G401 (cell line): ENCODE data around the gene DRD4. TPM values are rescaled to one million over a fixed set of nuclear protein-coding genes. Genes with fewer than 3 reads are reported as not detected.
"Not testable (repeated sequence)": the region's sequence is repeated elsewhere in the genome, so short reads cannot be mapped to it uniquely, and the experiment has no call there.

ENCODE experiments used
- DNase-seq: peaks from one replicate; pipeline ENCODE4 v3.0.0-alpha.2; 2015; ENCODE audit warnings: low spot score
- in situ Hi-C: cut with HindIII; loops from 2 replicates; pipeline ENCODE4 v1.10.0; 2016; ENCODE audit warnings: low sequenced_read_pairs, mixed read lengths
- total RNA-seq: library from RNA; depleted of rRNA; stranded (reverse); fragments of >200 nt; shearing (Covaris generic); gene quantifications from 2 replicates; pipeline ENCODE4 v1.2.3, GENCODE V29; 2014

Gene DRD4
- total RNA-seq, 1 experiment from 2014 or later = not detected

DNA sequence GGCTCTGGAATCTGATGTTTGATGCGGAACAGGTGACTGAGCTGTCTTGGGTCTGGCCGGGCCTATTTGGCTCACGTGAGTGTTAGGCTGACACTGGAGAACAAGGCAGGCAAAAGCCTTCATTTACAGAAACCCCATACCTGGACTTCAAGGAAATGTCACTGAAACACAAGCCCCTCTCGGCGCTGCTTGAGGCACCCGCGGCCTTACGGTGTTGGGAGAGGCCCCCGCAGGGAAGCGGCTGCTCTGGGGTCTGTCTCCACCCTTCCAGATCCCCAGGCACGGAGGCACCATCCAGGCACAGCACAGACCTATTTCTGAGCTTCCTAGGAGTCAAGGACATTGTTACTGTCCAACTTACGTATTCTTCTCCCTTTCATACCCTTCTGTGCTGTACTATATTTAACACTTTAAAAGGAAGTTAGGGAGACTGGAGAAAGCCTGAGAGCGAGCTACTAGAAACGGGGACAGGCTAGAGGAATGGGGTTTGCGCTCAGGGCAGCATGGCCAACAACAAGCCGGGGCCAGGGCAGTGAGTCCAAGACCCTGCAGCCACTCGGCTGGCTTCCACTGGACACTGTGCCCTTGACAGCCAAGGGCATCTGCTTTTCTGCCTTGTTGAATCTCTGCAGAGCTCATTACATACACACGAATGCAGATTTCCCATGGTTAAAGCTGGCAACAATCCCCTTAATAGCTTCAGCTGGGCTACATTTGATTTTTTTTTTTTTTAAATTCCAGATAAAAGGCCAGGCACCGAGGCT, 23.8 kb downstream of the DRD4 start:
- in situ Hi-C loops = loop anchor here (25.0 kb wide), 1 partner anchor 101 kb away; no protein-coding TSS in a partner anchor
- peak; percentile 71 for DNase-seq

DNA sequence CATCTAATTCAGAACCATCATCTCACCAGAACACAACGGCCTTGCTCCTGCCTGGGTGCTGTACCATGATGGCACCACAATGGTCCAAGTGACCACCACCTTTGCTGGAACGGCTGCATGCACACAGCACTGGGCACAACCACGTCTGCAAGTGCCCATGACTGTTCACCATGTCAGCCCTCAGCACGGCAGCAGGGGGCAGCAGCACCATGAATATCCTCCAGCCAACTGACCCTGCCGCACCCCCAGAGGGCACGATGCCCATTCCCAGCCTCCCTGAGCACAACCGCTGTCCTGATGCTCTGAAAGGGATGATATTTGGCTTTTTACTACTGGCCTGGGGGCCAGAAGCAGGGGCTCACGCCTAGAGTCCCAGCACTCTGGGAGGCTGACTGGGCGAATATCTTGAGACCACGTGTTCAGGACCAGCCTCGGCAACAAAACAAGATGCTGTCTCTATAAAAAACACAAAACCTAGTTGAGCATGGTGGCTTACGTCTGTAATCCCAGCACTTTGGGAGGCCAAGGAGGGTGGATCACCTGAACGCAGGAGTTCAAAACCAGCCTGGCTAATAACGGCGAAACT, 25.7 kb downstream of the DRD4 start:
- in situ Hi-C loops = loop anchor here (25.0 kb wide), 1 partner anchor 100 kb away; no protein-coding TSS in a partner anchor
- DNase-seq = peak; percentile 61

DNA sequence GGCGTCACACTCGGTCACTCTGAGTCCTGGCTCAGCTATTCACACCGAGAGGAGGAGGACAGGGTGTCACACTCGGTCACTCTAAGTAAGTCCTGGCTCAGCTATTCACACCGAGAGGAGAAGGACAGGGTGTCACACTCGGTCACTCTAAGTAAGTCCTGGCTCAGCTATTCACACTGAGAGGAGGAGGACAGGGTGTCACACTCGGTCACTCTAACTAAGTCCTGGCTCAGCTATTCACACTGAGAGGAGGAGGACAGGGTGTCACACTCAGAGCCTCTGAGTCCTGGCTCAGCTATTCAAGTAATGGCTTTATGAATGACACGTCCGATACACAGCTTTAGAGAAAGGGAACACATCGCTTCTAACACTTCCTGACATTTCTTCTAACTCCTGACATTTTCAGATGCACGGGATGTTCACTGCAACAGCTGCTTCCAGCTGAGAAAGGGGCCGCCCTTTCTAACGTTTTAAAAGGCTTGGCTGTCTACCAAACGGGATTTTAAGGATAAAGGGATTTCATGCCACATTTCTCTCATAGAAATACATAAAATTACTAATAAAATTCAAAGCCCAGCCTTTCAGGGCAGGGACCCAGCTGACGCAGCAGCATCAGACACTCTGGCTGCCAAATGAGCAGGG, 28.1 kb downstream of the DRD4 start:
- in situ Hi-C loops = loop anchor here (25.0 kb wide), 1 partner anchor 97 kb away; no protein-coding TSS in a partner anchor
- DNase-seq = no peak

DNA sequence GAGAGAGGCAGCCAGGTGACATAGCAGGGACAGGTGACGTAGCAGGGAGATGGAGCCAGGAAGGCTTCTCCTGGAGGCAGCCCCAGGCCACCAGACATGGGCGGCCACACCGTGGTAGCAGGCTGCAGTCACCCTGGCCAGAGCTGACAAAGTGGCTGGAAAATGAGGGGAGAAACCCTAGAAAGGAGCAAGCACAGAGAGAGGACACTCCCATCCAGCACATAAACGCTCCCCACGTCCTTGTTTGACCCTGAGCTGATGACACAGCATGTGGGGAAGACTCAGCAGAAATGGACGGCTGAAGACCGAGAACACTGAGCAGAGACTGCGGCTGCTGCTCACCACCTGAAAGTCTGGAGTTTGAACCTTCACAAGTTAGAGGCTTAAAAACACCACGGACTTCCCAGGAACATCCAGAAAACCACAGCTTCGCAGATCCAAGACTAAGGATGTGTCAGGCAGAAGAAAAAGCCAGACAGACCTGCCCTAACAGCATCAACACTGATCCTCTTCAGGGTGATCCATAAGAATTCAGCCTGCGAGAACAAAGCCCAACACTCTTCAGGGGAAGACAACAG, 28.7 kb downstream of the DRD4 start:
- DNase-seq = peak; percentile 91
- in situ Hi-C loops = loop anchor here (25.0 kb wide), 1 partner anchor 97 kb away; no protein-coding TSS in a partner anchor

DNA sequence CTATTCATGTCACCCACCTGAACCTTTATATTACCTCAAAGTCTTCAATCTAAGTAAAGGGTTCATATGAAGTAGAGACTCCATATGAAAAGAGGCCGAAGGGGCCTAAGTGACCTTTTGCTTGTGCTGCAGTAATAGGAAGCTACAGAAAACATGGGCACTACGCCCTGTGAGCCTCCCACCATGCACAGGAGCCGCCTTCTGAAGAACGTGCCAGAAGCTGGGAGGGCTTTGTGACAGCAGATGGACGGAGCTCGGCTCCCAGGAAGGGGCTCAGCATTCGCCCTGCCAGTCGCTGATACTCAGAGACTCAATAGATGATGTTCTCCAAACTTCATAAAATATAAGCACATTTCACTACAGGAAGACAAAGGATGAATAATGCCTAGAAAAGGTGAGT, 36.8 kb downstream of the DRD4 start:
- DNase-seq = peak; percentile 71
- in situ Hi-C loops = loop anchor here (25.0 kb wide), 1 partner anchor 88 kb away; no protein-coding TSS in a partner anchor

DNA sequence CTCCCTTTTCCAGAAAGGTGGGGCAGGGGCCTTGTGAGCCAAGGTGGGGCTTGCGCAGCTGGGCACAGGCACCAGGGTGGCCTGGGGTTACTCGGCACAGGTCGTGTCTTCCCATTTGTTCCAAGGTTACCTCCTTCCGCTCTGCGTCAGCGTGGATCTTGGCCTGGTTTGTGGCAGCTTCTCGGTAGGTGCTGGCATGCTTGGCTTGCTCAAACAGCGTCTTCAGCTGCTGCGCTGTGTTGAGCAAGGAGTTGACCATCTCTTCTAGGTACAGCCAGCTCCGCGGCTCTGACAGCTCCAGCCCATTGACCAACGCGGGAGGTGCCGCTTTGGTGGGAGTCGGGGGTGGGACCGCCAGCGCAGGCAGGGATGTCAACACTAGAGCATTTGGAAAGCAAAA, 37.3 kb downstream of the DRD4 start:
- peak; percentile 86 for DNase-seq
- in situ Hi-C loops = loop anchor here (25.0 kb wide), 1 partner anchor 88 kb away; no protein-coding TSS in a partner anchor

DNA sequence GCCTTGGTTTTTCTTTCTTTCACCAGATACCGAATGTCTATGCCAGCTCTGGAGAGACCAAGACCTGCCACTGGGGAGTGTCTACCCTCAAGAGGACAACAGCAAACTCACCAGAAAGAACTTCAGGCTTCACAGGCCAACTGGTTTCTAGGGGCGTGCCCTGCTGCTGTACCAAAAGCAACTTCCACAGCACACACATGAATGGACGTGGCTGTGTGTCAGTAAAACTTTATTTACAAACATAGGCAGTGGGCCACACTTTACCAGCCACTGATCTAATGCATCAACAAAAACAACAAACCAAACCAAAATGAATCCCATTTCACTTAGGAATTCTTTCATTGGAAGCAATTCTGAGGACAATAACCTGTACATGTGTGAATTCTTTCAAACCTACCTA, 41.2 kb downstream of the DRD4 start:
- no peak for DNase-seq
- in situ Hi-C loops = no loop called here

DNA sequence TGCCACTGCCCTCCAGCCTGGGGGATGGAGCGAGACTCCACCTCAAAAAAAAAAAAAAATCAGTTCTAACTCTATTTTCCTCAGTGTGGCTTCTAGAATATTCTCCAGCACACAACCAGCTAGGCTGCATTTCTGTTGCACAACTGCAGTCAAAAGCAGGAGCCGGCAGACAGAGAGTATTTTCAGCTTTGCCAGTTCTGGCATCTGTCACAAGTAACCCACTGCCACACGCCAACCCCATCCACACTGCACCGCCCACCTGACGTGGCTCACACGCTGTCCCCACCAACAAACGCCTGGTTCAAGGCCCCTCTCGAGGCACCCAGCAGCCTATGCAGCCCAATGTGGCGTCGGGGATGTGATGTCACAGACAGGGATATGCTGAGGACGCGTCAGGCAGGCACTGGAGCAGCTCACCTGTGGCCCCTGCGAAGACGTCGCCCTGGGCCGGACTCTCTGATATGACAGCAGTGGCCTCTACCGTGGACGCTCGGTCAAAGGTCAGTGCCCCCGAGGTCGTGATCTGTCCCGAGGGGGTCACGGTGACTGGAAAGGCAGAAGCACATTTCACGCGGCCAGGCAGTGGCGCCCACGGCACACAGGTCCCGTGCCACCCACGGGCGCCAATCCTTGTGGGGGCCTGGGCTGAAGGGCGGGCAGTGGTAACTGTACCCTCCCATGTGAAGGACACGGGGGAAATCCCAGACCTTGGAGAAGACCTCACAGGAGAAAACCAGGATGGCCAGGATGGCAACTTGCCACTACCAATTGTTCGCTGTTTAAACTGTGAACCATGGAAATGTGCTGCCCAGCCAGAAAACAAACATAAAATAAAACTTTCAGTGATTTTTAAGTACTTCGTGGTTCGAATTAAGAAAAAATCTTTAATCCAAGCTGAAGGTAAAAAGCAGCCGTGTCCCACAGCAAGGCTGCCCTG, 42.5 kb downstream of the DRD4 start:
- no peak for DNase-seq
- in situ Hi-C loops = no loop called here

DNA sequence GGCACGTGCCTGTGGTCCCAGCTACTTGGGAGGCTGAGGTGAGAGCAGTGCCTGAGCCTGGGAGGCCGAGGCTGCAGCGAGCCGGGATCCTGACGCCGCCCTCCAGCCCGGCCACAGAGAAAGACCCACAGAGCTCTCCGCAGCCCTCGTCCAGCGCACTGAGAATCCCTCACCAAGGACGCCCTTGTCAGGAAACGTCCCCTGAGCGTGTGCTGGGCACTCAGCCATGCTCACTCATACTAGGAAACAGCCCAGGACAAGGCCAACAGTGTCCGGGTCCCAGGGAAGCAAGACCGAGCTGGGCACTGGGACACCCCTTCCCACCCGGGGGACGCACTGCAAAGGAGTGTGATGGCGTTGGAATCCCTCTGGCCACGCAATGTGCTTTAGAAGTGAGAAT, 43.4 kb downstream of the DRD4 start:
- in situ Hi-C loops = no loop called here
- no peak for DNase-seq

DNA sequence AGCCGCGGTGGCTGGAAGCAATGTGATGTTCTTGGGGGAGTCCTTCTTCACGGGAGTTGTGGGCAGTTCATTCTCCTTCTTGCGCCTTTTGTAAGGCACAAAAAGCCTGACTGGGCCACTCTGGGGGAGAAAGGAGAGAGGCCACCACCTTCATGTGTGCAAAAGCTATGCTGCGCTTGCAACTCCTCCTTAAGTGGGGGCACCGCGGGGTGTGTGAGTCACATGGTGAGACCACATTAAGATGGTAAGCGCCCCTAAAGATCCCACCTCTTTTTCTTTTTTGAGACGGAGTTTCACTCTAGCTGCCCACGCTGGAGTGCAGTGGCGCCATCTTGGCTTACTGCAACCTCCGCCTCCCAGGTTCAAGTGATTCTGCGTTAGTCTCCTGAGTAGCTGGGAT, 43.9 kb downstream of the DRD4 start:
- in situ Hi-C loops = no loop called here
- DNase-seq = no peak

DNA sequence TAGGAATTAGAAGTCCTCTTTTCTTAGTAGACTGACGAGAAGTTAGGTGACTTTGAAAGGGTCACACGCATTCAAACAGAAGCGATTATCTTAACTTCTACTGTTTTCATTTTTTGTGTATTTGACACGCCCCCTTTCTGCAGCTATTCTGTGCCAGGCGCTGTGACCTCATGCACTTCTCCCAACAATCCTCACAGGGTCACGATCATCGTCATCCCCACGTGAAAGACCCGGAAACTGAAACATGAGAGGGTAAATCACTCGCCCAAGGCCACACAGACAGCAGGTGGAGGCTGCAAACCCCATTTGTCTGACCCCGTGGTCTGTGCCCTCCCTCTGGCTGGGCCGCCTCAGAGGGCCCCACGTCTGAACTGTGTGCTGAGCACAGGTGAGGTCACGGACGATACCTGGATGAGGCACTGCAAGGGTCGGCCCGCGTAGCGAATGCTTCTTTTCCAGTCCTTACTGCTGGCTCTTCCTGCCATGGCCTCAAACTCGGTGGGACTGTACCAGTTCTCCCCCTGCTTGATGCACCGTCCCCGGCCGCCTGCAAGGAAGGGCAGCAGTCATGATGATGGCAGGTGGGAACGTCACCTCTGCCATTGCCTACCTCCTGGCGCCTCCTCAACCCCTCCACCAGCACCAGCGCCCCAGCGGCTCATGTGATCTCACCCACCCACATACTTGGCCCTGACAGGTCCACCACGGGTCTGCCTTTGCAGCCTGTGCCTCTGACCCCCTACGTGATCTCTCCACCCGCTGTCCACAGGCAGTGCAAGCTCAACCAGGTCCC, 49.6 kb downstream of the DRD4 start:
- no peak for DNase-seq

DNA sequence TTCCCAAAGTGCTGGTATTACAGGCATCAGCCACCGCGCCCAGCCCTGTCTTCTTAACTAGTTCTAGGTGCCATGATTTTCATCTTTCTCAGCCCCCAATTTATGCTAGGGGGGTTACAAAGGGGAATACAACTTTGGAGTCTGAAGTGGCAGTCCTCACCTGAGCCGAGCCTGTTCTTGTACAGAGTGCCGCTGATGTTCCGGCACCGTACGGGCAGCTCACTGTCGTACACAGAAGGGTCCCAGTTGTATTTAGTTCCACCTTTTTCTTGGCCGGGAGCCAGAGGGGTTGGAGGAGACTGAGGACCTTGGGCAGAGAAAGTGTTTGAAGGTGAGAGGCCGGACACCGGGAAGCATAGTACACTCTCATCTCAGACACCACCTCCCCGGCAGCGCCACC, 50.7 kb downstream of the DRD4 start:
- in situ Hi-C loops = no loop called here
- no peak for DNase-seq

More for the DNA sequence above, 49.6 kb downstream of the DRD4 start:
- in situ Hi-C loops = no loop called here

DNA sequence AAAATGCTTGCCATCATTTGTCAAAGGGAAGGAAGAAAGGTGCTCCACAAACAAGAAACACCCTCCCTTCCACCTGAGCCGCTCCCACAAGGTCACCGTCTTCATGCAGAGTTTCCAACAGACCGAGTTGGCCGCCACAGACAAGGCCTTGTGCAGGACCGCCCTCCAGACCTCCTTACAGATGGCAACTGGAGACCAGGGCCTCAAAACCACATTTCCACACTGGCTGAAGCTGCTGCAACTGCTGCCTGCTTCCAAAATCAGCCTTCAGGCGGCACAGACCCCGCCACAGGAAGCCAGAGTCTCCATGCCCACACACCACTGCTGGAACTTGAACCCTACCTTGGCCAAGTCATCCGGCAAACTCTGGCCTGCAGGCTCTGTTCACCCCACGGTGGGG, 51.6 kb downstream of the DRD4 start:
- in situ Hi-C loops = no loop called here
- no peak for DNase-seq

DNA sequence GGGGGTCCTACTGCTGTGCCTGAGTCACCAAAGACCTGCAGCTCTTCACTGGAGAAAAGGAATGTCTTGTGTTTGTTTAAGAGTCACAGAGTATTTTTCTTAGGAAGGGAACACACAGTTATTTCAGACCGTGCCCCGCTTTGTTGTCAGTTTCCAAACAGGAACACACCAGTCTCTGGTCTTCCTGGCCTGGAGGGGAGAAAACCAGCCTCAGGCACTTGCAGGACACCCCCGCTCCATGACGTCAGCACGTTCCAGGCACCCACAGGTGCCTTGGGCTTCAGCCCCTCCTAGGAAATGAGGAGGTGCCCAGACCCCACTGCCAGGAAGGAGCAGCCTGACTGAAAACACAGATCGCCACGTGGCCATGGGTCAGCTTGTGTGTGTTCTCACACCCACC, 52.6 kb downstream of the DRD4 start:
- in situ Hi-C loops = no loop called here
- no peak for DNase-seq

DNA sequence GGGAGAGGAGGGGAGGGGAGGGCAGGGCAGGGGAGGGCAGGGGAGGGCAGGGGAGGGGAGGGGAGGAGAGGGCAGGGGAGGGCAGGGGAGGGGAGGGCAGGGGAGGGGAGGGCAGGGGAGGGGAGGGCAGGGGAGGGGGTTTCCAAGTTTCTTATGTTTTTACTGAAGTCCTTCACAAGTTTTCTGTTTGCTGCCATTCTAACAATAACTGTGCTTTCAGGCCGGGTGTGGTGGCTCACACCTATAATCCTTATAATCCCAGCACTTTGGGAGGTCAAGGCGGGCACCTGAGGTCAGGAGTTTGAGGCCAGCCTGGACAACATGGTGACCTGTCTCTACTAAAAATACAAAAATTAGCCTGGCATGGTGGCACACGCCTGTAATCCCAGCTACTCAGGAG, 53.2 kb downstream of the DRD4 start:
- DNase-seq, in situ Hi-C loops: not testable (repeated sequence)
